Activated CD4-positive, alpha-beta T cell treated with anti-CD3 and anti-CD28 coated beads, Interleukin-2, amount 50 U/mL, for 1 hour (primary cell): ENCODE measurements around the gene PTK7.
A peak's percentile ranks its signal among the peaks of the same experiment; 100 is the strongest.
"Not testable (repeated sequence)": the region's sequence is repeated elsewhere in the genome, so short reads cannot be mapped to it uniquely, and the experiment has no call there.

Experiments used
- DNase-seq: peaks from one replicate; pipeline ENCODE4 v3.0.0-alpha.2; 2020

The PTK7 gene

DNA sequence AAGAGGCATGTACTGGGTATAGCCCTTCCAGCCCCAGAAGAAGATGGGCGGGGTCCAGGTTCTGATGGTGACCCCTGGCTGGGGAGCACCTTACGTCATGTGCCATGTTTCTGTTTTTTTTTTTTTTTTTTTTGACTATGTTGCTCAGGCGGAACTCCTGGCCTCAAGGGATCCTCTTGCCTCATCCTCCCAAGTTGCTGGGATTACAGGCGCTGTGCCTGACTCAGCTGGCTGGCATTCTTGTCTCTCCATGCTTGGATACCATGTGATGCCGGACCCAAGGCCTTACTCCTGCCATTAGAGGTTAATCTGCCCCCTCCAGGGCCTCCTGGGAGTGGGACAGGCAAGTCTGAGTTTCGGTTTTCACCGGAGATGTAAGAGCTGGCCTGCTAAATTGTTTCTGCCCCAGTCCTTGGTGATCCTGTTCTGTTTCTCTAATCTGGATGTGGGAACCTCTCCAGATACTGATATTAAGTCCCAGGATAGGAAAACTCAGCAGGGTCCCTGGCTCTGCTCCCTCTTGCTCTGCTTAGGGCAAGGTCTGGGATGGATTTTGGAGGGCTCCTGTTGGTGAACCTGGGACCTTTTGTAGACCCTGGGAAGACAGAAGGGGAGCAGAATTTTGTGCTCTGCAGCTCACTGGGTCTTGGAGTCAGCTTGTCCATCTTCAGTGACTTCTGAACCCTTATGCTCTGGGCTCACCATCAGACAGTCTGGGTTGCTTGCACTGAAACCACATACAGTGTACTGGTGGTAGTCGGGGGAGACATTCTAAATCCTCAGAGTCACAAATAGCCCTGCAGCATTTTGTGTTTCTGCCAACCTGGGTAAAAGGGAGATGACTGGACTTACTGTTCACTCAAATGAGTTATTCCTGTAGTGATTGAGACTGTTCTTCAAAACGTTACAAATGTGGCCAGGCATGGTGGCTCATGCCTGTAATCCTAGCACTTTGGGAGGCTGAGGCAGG is 45.1 kb downstream of the PTK7 start:
- DNase-seq: no peak

DNA sequence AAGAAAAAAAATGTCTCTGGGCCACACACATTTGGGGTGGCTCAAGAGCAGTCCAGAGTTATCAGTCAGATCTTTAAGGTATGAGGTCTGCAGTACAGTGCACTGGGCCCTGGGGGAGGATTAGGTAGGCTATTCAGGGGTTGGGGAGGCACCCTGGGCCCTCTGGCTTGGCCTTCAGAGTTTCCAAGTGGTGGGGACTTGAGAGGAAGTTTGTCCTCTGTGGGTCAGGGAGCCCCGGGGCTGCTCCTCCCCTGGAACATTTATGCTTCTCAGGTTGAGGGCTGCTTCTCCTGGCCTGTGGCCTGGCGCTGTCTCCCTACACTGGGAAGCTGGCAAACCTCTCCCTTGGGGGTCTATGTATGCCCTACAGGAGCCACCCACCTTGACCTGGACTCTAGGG is 46.0 kb downstream of the PTK7 start:
- DNase-seq: no peak

DNA sequence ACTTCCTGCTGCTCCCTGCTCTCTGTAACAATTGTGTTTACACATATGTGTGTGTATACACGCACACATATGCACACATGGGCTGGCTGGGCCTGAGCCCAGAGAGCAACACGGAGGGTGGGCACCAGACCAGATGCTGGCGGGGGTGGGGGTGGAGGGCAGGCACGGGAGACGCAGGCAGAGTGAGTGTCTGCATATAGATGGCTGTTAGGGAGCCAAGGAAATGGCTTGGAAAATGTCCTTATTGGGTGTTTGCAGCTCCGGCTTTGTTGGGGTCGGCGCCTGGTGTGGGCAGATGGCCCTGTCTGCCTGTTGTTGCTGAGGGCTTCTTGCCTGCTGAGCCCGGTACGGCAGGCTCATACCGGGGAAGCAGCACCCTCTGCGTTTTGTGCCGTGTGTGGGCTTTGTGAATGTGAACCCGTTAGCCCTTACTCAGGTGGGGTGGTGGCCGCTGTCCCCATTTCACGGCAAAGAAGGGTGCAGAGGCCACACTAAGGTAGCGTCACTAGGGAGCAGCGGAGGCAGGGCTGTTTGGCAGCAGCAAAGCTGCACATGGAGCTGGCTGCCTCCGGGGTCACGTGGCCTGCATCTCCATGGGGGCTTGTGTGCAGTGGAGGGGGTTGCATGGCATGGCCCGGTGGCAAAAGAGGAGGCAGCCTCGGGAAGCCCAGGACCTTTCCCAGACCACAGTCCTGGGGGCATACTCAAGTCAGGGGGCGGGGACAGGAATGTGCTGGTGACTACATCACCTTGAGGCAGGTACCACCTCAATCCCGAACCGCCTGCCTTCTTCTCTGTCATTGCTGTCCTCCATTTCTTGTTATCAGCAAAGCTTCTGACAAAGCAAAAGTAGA is 47.6 kb downstream of the PTK7 start:
- no peak for DNase-seq

DNA sequence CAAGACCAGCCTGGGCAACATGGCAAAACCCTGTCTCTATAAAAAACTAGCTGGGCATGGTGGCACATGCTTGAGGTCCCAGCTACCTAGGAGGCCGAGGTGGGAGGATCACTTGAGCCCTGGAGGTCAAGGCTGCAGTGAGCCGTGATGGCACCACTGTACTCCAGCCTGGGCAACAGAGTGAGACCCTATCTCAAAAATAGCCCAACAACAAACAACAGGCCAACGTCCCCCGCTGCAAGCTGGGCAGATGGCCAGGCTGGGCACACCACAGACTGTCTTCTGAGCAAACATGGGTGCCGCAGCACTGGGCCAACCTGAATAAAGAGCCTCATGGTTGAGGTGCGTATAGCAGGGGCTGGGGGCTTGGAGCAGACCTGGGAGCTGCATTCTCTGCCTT is 48.4 kb downstream of the PTK7 start:
- no peak for DNase-seq

DNA sequence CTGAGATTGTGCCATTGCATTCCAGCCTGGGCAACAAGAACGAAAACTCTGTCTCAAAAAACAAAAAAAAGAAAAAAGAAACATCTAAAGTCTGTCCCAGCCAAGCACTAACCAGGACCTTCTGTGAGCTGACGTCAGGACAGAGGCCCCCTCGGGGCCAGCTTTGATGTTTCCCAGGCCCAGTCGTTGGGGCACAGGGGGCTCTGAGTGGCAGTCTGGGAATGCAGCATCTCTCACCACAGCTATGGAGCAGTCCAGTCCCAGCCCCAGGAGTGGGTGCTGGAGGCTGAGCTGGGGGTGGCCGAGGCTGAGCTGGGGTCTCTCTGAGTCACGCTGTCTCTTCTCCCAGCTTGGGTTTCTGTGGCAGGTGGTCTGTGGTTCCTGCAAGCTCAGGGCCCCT is 49.0 kb downstream of the PTK7 start:
- DNase-seq: no peak

DNA sequence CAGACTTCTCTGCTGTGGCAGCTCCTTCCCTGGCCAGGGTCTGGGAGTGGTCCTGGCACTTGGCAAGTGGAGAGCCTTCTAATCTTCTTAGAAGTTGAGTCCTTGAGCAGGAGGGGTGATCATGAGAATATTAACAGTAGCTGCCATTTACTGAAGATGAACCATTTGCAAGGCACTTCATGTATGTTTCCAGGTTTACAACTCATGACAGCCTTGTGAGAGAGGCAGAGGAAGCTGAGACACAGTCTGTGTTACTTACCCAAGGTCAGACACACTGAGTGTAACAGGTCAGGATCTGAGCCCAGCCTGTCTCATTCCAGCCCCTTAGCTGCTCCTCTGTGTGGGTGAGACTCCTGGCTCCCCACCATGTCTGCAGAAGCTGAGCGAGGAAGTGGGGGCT is 49.4 kb downstream of the PTK7 start:
- DNase-seq: no peak

DNA sequence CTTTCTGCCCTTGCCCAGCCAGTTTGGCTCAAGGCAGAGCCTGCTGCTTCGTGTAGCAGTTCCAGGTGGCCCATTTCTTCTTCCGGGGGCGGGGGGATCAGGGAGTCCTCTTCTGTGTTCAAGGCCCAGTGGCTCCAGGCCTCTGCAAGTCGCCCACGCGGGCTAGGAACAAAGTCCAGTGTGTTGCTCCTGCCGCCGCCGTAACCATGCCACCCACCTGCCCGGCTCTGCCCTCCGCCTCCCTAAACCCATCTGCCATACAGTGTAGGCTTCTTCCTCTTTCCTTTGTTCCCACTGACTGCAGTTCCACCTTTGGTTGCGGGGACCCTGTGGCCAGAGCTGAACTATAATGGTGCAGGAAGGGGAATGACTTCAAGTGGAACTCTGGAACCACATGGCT is 51.1 kb downstream of the PTK7 start:
- no peak for DNase-seq

DNA sequence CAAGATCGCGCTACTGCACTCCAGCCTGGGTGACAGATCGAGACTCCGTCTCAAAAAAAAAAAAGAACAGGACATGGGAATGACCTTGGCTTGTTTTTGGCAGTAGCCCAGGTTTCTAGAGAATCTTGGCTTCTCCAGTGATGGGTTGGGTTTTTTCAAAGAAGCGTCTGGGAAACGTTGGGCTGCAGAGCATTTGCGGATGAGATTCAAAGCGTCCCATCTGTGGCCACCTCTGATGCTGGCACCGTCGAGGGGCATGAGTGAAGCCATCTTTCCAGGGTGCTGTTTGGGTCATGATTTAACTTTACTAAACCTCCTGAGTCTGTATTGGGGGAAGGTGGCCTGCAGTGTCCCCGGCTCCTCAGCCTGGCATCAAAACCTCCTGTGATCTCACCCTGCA is 51.8 kb downstream of the PTK7 start:
- DNase-seq: no peak

DNA sequence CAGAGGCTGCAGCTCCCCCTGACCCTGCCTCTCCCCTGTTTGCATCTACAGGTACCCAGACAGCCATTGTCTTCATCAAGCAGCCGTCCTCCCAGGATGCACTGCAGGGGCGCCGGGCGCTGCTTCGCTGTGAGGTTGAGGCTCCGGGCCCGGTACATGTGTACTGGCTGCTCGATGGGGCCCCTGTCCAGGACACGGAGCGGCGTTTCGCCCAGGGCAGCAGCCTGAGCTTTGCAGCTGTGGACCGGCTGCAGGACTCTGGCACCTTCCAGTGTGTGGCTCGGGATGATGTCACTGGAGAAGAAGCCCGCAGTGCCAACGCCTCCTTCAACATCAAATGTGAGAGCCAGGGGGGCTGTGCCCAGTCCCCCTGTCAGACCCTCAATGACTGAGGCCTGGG is 52.8 kb downstream of the PTK7 start:
- DNase-seq: no peak

DNA sequence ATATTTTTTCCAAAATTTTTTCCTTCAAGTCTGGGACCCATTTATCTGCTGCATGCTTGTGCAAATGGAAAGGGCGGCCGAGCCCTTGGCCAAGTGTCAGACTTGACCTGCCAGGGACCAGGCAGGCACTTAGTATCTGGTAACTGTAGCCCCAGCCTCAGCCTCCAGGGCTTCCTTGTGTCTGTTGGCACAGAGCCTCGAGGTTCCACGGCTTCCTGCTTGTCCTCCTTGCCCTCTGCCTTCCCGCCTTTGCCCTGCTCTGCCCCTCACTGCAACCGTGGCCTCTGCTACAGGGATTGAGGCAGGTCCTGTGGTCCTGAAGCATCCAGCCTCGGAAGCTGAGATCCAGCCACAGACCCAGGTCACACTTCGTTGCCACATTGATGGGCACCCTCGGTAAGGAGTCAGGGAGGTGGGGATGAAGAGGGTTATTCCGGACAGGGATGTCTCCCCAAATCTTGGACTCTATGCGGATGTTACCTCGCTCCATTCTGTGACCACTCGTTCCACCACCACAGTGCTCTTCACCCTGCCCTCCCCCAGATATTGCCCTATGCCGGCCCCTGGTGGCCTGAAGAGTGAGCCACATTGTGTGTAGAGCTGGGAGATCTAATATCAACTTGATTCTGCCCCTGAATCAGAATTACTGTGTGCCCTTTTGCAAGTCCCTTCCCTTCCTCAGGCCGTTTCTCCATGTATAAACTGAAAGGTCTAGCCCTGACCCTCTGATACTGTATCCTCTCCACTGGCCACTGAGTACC is 53.5 kb downstream of the PTK7 start:
- peak; percentile 14 for DNase-seq

DNA sequence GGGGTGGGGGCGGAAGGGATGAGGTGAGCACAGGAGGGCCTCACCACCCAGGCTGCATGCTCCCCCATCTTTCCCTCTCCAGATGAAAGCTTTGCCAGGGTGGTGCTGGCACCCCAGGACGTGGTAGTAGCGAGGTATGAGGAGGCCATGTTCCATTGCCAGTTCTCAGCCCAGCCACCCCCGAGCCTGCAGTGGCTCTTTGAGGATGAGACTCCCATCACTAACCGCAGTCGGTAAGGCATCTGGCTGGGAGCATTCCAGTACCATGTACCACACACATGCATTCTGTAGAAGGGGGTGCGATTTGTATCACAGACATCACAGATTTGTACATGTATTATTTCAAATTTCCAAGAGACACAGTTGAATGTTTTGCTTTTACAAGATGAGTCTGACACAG is 54.3 kb downstream of the PTK7 start:
- DNase-seq: no peak

DNA sequence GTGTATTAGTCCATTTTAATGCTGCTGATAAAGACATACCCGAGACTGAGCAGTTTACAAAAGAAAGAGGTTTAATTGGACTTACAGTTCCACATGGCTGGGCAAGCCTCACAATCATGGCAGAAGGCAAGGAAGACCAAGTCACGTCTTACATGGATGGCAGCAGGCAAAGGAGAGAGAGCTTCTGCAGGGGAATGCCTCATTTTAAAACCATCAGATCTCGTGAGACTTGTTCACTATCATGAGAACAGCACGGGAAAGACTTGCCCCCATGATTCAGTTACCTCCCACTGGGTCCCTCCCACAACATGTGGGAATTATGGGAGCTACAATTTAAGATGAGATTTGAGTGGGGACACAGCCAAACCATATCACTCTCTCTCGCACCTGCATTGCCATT is 55.3 kb downstream of the PTK7 start:
- DNase-seq: not testable (repeated sequence)

DNA sequence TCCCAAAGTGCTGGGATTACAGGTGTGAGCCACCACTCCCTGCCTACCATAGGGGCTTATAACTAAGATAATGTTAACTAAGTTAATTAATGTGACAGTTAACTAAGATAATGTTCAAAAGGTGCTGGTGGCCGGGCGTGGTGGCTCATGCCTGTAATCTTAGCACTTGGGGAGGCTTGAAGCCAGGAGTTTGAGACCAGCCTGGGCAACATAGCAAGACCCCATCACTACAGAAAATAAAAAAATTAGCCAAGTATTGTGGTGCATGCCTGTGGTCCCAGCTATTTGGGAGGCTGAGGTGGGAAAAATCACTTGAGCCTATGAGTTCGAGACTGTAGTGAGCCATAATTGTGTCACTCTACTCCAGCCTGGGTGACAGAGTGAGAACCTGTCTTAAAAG is 62.2 kb downstream of the PTK7 start:
- no peak for DNase-seq

DNA sequence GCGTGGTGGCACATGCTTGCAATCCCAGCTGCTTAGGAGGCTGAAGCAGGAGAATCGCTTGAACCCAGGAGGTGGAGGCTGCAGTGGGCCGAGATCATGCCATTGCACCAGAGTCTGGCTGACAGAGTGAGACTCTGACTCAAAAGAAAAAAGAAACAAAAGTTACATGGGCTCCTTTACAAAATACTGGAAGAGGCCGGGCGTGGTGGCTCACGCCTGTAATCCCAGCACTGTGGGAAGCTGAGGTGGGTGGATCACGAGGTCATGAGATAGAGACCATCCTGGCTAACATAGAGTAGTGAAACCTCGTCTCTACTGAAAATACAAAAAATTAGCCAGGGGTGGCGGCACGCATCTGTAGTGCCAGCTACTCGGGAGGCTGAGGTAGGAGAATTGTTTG is 63.9 kb downstream of the PTK7 start:
- not testable (repeated sequence) for DNase-seq

DNA sequence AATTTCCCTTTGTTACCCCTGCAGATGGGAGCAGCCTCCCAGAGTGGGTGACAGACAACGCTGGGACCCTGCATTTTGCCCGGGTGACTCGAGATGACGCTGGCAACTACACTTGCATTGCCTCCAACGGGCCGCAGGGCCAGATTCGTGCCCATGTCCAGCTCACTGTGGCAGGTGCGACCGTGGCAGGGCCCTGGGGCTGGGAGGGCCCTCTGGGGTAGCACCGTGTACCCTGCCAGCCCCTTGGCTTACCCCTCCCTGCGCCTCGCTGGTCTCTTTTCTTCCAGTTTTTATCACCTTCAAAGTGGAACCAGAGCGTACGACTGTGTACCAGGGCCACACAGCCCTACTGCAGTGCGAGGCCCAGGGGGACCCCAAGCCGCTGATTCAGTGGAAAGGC is 65.5 kb downstream of the PTK7 start:
- no peak for DNase-seq

DNA sequence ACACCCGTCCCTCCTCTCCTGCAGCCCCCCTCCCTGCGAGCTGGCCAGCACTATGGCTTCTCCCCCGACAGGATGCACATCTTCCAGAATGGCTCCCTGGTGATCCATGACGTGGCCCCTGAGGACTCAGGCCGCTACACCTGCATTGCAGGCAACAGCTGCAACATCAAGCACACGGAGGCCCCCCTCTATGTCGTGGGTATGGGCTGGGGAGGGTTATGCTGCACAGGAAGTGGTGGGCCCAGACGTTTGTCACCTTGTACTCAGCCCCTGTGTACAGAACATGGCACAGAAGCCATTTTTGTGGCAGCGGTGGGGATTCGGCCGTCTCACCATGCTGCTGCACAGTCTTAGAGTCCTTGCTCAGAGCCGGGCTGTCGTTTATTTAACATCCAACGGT is 66.0 kb downstream of the PTK7 start:
- DNase-seq: no peak

DNA sequence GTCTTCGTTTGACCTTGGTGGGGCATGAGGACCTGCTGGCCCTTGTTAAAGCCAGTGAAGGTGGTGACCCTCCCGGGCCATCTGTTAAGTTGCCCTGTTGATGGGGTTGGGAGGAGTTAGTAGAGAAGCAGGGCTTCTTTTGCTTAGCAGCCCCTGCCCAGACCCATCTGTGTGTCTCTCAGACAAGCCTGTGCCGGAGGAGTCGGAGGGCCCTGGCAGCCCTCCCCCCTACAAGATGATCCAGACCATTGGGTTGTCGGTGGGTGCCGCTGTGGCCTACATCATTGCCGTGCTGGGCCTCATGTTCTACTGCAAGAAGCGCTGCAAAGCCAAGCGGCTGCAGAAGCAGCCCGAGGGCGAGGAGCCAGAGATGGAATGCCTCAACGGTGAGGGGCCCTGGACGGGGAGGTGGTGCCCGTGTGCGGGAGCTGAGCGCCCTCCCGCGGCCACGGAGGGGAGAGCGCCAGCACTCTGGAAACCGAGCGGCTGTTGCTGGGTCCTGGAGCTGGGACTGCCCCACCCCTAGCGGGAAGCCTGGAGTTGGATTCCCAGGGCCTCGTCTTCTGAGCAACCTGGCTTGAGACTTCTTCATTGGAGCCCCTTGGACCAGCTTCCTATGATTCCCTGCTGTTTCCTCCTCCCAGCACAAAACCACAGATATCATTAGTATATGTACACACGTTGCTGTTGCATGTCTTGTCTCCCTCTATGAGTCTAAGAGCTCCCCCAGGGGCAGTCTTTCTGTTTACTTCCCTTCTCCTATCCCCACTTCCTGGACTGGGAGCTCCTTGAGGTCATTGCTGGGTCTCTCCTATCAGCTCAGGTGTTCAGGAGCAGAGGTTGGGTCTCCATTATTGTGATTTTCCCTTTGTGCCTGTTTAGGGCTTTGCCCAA is 67.4 kb downstream of the PTK7 start:
- peak; percentile 70 for DNase-seq

DNA sequence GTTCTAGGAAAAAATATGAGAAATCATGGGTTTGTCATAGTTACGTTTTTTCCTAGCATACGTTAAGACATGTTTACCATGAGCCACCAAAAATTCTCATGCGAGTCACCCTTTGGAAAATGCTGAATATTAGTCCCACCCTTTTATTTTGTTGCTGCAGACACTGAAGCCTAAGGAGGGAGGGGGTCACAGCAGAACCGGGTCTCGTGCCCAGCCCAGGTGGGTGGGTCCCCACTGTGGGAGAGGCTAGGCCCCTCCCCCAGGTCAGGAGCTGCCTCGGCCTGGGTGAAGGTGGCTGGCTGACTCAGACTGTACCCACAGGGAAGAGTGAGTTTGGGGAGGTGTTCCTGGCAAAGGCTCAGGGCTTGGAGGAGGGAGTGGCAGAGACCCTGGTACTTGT is 68.8 kb downstream of the PTK7 start:
- DNase-seq: no peak

DNA sequence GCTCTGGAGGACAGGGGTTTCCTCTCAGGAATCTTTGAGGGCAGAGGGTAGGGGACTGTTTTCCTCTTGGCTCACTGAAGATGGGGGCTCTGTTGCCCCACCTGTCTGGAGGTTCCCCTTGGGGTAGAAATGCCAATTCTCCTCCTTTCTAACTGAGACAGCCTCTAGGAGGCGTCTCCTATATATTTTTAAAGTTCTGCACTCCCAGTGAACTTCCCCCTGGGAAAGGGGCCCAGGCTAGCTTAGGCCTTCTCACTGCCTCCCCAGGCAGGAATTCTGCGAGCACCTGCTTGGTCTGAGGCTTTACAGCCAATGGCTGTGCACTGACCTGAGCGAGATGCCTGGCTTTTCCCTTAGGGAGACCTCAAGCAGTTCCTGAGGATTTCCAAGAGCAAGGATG is 70.1 kb downstream of the PTK7 start:
- DNase-seq: no peak

DNA sequence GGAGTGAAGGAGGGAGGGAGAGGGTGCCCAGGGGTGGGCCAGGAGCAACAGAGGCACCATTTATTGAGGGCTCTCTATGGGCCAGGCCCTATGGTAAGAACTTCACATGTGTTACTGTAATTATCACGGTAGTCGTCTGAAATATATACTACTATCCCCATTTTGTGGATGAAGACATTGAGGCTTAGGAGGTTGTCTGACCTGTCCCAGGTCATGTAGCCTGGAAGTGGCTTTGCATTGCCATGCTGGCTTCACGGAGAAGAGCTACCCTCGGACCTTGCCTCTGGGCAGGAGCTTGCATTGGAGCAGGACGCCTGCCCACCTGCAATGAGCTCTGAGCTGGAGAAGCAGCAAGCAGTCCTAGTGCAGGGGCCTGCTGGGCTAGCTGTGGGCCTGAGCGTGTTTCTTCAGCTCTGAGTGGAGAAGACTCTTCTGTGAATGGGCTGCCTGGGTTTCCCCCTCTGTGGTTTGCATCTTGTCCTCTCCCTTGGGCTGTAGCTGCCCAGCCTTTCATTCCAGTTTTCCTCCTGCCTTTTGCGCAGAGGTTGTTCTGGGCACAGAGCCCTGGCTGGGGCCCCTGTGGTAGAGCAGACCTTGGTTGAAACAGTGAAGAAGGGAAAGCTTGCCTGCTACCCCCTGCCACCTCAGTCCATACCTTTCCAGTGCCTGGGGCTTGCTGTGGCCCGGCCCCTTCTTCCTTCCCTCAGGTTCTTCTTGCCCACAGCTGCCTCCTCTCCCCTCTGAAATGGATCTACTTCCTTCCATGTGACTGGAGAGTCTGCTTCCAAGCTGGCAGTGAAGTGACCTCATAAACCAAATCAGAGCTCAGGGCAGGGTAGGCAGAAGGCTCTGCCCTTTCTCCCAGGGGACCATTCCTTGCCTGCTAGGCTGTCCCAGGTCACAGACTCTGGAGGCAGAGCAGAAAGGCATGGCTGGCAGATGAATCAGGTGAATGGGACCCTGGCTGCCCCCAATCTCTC is 70.9 kb downstream of the PTK7 start:
- DNase-seq: no peak
